LNCaP clone FGC (cell line): Measurements from ENCODE around the gene ITIH5.

Experiments
- DNase-seq: peaks from one replicate; pipeline ENCODE4 v3.0.0-alpha.2; 2011; ENCODE audit warnings: low read depth
- H3K4me3 ChIP-seq: 2 replicates; pipeline ENCODE4 v1.5.1; 2011; ENCODE audit warnings: mild to moderate bottlenecking, low read depth, low read length, control low read depth
- TF ChIP-seq, protein P1 (sequence below): IDR thresholded peaks from 2 replicates; pipeline ENCODE4 v1.5.1; 2012; ENCODE audit warnings: mild to moderate bottlenecking; ENCODE audit not compliant: control insufficient read depth, insufficient read depth; ENCODE audit errors: extremely low read depth

The ITIH5 gene

DNA sequence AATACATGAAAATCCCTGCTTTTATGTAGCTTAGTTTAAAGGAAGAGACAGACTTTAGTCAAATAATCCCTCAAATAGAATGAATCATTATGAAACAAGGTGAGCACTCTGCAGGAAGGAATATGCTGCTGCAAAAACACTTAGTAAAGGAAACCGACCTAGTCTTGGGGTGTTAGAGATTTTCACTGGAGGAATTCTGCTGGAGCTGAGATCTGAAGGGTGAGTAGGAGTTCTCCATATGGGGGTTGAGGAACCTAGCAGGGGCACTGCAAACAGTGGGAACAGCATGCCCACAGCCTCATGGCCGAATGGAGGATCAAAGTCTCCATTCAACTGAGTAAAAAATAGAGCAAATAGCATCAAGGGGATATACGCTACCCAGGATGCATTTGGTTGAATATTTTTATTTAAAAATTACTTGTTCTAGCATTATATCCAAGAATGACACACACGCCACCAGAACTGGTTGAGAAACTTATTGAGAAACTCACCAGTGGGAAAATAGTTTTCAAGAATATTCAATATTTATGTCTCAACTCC, 39.8 kb upstream of the ITIH5 start:
- DNase-seq, result no peak
- TF ChIP-seq, protein P1, sequence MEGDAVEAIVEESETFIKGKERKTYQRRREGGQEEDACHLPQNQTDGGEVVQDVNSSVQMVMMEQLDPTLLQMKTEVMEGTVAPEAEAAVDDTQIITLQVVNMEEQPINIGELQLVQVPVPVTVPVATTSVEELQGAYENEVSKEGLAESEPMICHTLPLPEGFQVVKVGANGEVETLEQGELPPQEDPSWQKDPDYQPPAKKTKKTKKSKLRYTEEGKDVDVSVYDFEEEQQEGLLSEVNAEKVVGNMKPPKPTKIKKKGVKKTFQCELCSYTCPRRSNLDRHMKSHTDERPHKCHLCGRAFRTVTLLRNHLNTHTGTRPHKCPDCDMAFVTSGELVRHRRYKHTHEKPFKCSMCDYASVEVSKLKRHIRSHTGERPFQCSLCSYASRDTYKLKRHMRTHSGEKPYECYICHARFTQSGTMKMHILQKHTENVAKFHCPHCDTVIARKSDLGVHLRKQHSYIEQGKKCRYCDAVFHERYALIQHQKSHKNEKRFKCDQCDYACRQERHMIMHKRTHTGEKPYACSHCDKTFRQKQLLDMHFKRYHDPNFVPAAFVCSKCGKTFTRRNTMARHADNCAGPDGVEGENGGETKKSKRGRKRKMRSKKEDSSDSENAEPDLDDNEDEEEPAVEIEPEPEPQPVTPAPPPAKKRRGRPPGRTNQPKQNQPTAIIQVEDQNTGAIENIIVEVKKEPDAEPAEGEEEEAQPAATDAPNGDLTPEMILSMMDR, result no peak

DNA sequence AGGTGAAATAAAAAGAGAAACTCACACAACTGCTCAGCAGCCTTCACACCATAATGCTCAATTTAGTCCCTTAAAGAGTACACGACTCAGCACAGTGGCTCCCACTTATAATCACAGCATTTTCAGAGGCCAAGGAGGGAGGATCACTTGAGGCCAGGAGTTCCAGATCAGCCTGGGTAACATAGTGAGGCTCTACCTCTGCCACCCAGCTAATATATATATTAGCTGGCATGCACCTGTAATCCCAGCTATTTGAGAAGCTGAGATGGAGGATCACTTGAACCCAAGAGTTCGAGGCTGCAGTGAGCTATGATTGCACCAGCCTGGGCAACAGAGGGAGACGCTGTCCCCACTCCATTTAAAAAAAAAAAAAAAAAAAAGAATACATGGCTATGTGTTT, 38.6 kb upstream of the ITIH5 start:
- no peak for DNase-seq
- TF ChIP-seq, protein P1, result no peak
- H3K4me3 ChIP-seq, result no peak overlapping the region

More for the DNA sequence above, 39.8 kb upstream of the ITIH5 start:
- H3K4me3 ChIP-seq, result no peak overlapping the region

DNA sequence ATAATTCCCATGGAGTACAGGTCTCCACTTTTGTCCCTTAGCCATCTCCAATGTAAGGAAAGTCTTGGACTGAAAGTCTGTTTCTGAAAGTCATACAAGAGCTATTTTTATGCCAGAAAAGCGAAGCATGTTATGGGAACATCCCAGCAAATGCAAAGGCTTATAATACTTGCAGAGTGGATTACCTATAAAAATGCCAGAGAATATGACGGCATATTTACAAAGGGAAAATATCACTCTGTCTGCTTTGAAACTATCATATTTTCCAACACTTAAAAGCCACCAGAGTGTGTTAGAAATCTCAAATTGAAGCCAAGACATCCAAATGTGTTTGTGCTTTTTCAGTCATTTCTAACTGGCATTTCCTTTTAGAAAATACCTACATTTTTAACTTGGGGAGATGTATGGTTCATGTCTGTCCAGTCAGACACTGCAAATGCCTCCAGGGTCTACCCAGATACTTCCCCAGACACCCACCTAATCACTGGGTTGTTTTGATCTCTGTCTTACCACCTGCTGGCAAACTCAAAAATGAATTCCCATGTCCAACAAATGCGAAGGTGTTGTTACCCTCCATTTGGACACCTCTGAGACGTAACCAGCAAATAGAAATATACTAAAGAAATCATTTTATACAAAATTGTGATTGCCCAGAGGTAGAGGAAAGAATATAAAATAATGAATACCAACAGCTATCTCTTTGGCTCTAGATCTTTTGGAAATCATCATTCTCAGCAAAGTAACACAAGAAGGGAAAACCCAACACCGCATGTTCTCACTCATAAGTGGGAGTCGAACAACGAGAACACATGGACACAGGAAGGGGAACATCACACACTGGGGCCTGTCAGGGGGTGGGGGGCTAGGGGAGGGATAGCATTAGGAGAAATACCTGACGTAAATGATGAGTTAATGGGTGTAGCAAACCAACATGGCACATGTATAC, 37.6 kb upstream of the ITIH5 start:
- DNase-seq, result no peak
- TF ChIP-seq, protein P1, result no peak
- no peak overlapping the region for H3K4me3 ChIP-seq

DNA sequence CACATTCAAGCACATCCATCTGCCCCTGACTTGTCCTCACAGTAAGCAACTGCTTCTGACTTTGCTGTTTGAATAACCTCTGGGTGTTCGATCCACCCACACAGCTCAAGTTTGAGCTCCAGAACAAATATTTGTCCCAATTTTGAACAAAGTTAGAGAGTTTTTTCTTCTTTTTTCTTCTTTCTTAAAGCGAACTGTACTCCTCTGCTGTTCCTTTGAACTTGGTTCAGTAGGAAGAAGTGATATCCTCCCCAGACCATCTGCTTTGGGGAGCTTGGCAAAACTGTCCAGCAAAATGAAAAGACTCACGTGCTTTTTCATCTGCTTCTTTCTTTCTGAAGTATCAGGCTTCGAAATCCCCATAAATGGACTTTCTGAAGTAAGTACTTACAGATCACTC, 36.4 kb upstream of the ITIH5 start, which contains the start of gene ITIH2:
TSS of gene ITIH2 (plus strand) at position 177 of the 400 bp plus-strand sequence. CDS start at position 296, 119 bp downstream.
- no peak for DNase-seq
- TF ChIP-seq, protein P1, result no peak
- H3K4me3 ChIP-seq, result no peak within 1 kb of the TSS

DNA sequence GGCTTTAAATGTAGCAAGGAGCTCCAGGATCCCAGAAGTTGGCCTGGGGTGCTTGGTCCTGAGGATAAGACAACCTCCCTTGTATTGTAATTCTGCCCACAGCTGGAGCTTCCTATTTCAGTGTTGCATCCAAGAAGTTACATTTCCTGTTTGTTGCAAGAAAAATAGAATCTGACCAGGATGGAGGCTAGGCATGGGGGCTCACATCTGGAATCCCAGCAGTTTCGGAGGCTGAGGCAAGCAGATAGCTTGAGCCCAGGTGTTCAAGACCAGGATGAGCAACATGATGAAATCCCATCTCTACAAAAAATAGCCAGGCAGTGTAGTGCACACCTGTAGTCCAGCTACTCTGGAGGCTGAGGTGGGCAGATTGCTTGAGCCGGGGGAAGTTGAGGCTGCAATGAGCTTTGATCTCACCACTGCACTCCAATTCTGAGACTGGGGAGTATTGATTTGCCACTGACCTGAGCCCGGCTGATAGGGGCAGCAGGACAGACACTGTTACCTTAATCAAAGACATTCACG, 35.6 kb upstream of the ITIH5 start:
- no peak for DNase-seq
- TF ChIP-seq, protein P1, result no peak
- no peak overlapping the region for H3K4me3 ChIP-seq

DNA sequence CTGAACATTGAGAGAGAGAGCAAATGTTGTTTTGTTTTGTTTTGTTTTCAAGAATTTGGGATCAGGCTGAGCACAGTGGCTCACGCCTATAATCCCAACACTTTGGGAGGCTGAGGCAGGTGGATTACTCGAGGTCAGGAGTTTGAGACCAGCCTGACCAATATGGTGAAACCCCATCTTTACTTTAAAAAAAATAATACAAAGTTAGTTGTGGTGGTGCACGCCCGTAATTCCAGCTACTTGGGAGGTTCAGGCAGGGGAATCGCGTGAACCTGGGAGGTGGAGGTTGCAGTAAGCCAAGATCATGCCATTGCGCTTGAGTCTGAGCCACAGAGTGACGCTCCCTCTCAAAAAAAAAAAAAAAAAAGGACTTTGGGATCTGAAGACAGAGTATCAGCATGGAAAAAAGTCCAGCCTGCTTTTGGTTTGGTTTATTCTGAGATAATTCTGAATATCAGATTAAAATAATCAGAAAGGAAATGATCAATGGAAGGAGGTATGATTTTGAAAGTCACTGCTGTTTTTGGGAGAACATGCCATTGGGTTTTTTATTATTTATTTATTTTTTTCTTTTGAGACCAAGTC, 34.5 kb upstream of the ITIH5 start:
- no peak for DNase-seq
- no peak overlapping the region for H3K4me3 ChIP-seq
- TF ChIP-seq, protein P1, result no peak
